ENCODE data around the gene PSORS1C2. TPM values are rescaled to one million over a fixed set of nuclear protein-coding genes. Genes with fewer than 3 reads are reported as not detected.

PSORS1C2 gene
- total and polyA plus RNA-seq, 2 donors (not counting 1 experiment from before 2014, with no cell fraction given) = not detected

DNA sequence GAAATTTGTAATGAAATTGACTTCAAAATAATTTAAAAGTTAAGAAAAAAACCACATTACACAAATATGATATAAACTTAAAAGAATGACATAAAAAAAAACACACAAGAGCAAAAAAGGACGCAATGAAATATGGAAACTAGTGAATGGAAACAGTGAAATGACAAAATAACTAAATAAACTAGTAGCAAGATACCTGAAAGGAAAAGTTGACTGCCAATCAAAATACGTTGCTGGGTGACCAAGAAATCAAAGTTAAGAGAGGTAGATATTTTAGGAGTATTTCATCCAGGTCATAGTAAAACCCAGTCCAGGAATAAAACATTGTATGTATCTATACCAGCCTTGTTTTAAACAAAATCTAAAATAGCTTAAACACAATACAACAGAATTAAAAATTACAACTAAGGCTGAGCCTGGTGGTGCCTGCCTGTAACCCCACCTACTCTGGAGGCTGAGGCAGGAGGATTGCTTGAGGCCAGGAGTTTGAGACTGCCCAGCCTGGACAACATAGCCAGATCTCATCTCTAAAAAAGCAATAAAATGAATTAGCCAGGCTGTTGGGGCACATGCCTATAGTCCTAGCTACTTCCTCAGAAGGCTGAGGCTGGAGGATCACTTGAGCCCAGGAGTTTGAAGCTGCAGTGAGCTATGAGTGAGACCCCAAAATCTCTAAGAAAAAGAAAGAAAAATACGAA is 48.4 kb downstream of the PSORS1C2 start:
- no peaks in the 10 kb centered on the region for H4K20me1 ChIP-seq (ENCODE audit: control insufficient read depth, extremely low read depth, insufficient read depth, low read length)
- no peak overlapping the region for H3K4me2 ChIP-seq (ENCODE audit: extremely low read depth, insufficient read depth, low read length)
- H3K27me3 ChIP-seq (ENCODE audit: control insufficient read depth, insufficient read depth, low read length) = no peaks in the 10 kb centered on the region

More for the DNA sequence above, 48.4 kb downstream of the PSORS1C2 start:
- TF ChIP-seq, protein P1, sequence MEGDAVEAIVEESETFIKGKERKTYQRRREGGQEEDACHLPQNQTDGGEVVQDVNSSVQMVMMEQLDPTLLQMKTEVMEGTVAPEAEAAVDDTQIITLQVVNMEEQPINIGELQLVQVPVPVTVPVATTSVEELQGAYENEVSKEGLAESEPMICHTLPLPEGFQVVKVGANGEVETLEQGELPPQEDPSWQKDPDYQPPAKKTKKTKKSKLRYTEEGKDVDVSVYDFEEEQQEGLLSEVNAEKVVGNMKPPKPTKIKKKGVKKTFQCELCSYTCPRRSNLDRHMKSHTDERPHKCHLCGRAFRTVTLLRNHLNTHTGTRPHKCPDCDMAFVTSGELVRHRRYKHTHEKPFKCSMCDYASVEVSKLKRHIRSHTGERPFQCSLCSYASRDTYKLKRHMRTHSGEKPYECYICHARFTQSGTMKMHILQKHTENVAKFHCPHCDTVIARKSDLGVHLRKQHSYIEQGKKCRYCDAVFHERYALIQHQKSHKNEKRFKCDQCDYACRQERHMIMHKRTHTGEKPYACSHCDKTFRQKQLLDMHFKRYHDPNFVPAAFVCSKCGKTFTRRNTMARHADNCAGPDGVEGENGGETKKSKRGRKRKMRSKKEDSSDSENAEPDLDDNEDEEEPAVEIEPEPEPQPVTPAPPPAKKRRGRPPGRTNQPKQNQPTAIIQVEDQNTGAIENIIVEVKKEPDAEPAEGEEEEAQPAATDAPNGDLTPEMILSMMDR (conservative IDR thresholded peaks at IDR 0.05 in 1 of 2, IDR thresholded peaks at IDR 0.05 in 1 of 2; ENCODE audit: low read depth in 1 of 2, low read length in 2 of 2) = no peak
- no peak for TF ChIP-seq EZH2 (IDR thresholded peaks at IDR 0.05; ENCODE audit: low read length, missing control alignments)
- H3K4me3 ChIP-seq (replicated peaks in 1 of 4; ENCODE audit: control extremely low read depth in 1 of 4, insufficient read depth in 1 of 4, low read depth in 3 of 4, low read length in 4 of 4) = no peak overlapping the region
- DNase-seq (ENCODE audit: low read depth in 2 of 2) = no peak
- no peak overlapping the region for H3K9ac ChIP-seq (ENCODE audit: insufficient read depth, low read length)
- no peaks in the 10 kb centered on the region for H3K9me3 ChIP-seq (ENCODE audit: control insufficient read depth, insufficient read depth, low read depth, low read length)
- H2AFZ ChIP-seq (ENCODE audit: low read length) = no peak overlapping the region
- no peaks in the 10 kb centered on the region for H3K36me3 ChIP-seq (ENCODE audit: control insufficient read depth, insufficient read depth, low read length)
- peaks cover 9% of the 10 kb centered on the region for H3K4me1 ChIP-seq (ENCODE audit: control insufficient read depth, extremely low read depth, insufficient read depth, low read length)
- H3K27ac ChIP-seq (ENCODE audit: insufficient read depth, low read length) = no peak overlapping the region
- H3K79me2 ChIP-seq (ENCODE audit: control insufficient read depth, insufficient read depth, low read length) = no peaks in the 10 kb centered on the region

Other genes with a start within 250 kb of the PSORS1C2 start
- gene GTF2H4, start 230.9 kb downstream of the PSORS1C2 start, total RNA-seq = 8.7 and 12.2 TPM in 2 replicates
- gene GTF2H4, start 230.9 kb downstream of the PSORS1C2 start, polyA plus RNA-seq = 15.3 and 25.3 TPM in 2 replicates
- 13.1 and 20.5 TPM in 2 replicates for gene VARS2, start 224.8 kb downstream of the PSORS1C2 start, total RNA-seq
- 6.8 and 11.4 TPM in 2 replicates for gene VARS2, start 224.8 kb downstream of the PSORS1C2 start, polyA plus RNA-seq
- gene SFTA2, start 206.9 kb downstream of the PSORS1C2 start, total RNA-seq = not detected in 2 replicates
- gene SFTA2, start 206.9 kb downstream of the PSORS1C2 start, polyA plus RNA-seq = not detected in 2 replicates
- not detected in 2 replicates for gene MUCL3, start 198.1 kb downstream of the PSORS1C2 start, total RNA-seq
- gene MUCL3, start 198.1 kb downstream of the PSORS1C2 start, polyA plus RNA-seq = 0.01 TPM in 1 of 2 replicates, not detected in the other
- not detected in 2 replicates for gene MUC21, start 155.3 kb downstream of the PSORS1C2 start, total RNA-seq
- gene MUC21, start 155.3 kb downstream of the PSORS1C2 start, polyA plus RNA-seq = not detected in 2 replicates
- gene MUC22, start 128.6 kb downstream of the PSORS1C2 start, total RNA-seq = not detected in 2 replicates
- gene MUC22, start 128.6 kb downstream of the PSORS1C2 start, polyA plus RNA-seq = not detected in 2 replicates
- not detected in 2 replicates for gene C6orf15, start 26.5 kb downstream of the PSORS1C2 start, total RNA-seq
- not detected in 2 replicates for gene C6orf15, start 26.5 kb downstream of the PSORS1C2 start, polyA plus RNA-seq
- 0.66 and 1.8 TPM in 2 replicates for gene PSORS1C1, start 24.3 kb downstream of the PSORS1C2 start, total RNA-seq
- gene PSORS1C1, start 24.3 kb downstream of the PSORS1C2 start, polyA plus RNA-seq = 0.40 and 0.41 TPM in 2 replicates
- not detected in 2 replicates for gene CDSN, start 18.6 kb downstream of the PSORS1C2 start, total RNA-seq
- gene CDSN, start 18.6 kb downstream of the PSORS1C2 start, polyA plus RNA-seq = not detected in 2 replicates
- gene CCHCR1, start 18.7 kb upstream of the PSORS1C2 start, total RNA-seq = 19.0 and 19.3 TPM in 2 replicates
- gene CCHCR1, start 18.7 kb upstream of the PSORS1C2 start, polyA plus RNA-seq = 7.4 and 8.9 TPM in 2 replicates
- 2.3 and 8.4 TPM in 2 replicates for gene TCF19, start 19.5 kb upstream of the PSORS1C2 start, total RNA-seq
- gene TCF19, start 19.5 kb upstream of the PSORS1C2 start, polyA plus RNA-seq = 7.2 and 20.7 TPM in 2 replicates
- under 0.01 TPM in 2 replicates for gene POU5F1, start 31.6 kb upstream of the PSORS1C2 start, total RNA-seq
- gene POU5F1, start 31.6 kb upstream of the PSORS1C2 start, polyA plus RNA-seq = 0.23 TPM in 1 of 2 replicates, not detected in the other
- gene HLA-C, start 133.0 kb upstream of the PSORS1C2 start, total RNA-seq = 122 and 193 TPM in 2 replicates
- gene HLA-C, start 133.0 kb upstream of the PSORS1C2 start, polyA plus RNA-seq = 274 and 408 TPM in 2 replicates
- 190 and 244 TPM in 2 replicates for gene HLA-B, start 218.1 kb upstream of the PSORS1C2 start, total RNA-seq
- gene HLA-B, start 218.1 kb upstream of the PSORS1C2 start, polyA plus RNA-seq = 441 and 1,124 TPM in 2 replicates

Measured in fibroblast of lung (primary cell).